GM23338 (cell line): ENCODE measurements around the gene LATS2. TPM values are rescaled to one million over a fixed set of nuclear protein-coding genes. Genes with fewer than 3 reads are reported as not detected.

Experiments used
- ATAC-seq: fragments of 200-7000 bp; cut with Tn5 transposase; 3 replicates; pipeline ENCODE4 v1.9.1; 2020
- DNase-seq: peaks from one replicate; pipeline ENCODE4 v3.0.0-alpha.2; 2015; ENCODE audit warnings: low spot score
- H2AFZ ChIP-seq: fragments of 200-600 bp; sonication (generic); 2 replicates; pipeline ENCODE4 v1.8.0; 2016; ENCODE audit warnings: antibody characterized with exemption, mild to moderate bottlenecking, moderate library complexity
- H3F3A ChIP-seq: fragments of 200-600 bp; sonication (generic); replicated peaks from 2 replicates; pipeline ENCODE4 v1.8.0; 2017; ENCODE audit warnings: antibody characterized with exemption, mixed run types, low read depth
- H3K27ac ChIP-seq: fragments of 200-600 bp; sonication (generic); 2 replicates; pipeline ENCODE4 v1.6.1; 2016; ENCODE audit warnings: low read depth
- H3K27me3 ChIP-seq: fragments of 200-600 bp; sonication (generic); 2 replicates; pipeline ENCODE4 v1.8.0; 2016; ENCODE audit warnings: mild to moderate bottlenecking, mixed run types, moderate library complexity; ENCODE audit not compliant: insufficient read depth
- H3K36me3 ChIP-seq: fragments of 200-600 bp; sonication (generic); 2 replicates; pipeline ENCODE4 v1.8.0; 2016; ENCODE audit warnings: mild to moderate bottlenecking; ENCODE audit not compliant: insufficient read depth
- H3K4me1 ChIP-seq: fragments of 200-600 bp; sonication (generic); 2 replicates; pipeline ENCODE4 v1.8.0; 2016; ENCODE audit warnings: mild to moderate bottlenecking, moderate library complexity; ENCODE audit not compliant: insufficient read depth
- H3K4me2 ChIP-seq: fragments of 200-600 bp; sonication (generic); 2 replicates; pipeline ENCODE4 v1.7.1; 2017; ENCODE audit warnings: mixed run types
- H3K4me3 ChIP-seq: fragments of 200-600 bp; sonication (generic); 2 replicates; pipeline ENCODE4 v1.6.1; 2016; ENCODE audit warnings: mixed run types
- H3K79me2 ChIP-seq: fragments of 200-600 bp; sonication (generic); replicated peaks from 2 replicates; pipeline ENCODE4 v1.8.0; 2017; ENCODE audit warnings: mild to moderate bottlenecking; ENCODE audit not compliant: insufficient read depth
- H3K9me2 ChIP-seq: fragments of 200-600 bp; sonication (generic); 2 replicates; pipeline ENCODE4 v1.8.0; 2017; ENCODE audit not compliant: insufficient read depth
- H4K20me1 ChIP-seq: fragments of 200-600 bp; sonication (generic); replicated peaks from 2 replicates; pipeline ENCODE4 v1.8.0; 2017; ENCODE audit warnings: mild to moderate bottlenecking; ENCODE audit not compliant: insufficient read depth
- H3K27ac Mint-ChIP-seq: 2 replicates; pipeline ENCODE4 v1.8.0; 2020; ENCODE audit warnings: inconsistent platforms, mild to moderate bottlenecking, moderate library complexity, mixed read lengths
- H3K27me3 Mint-ChIP-seq: 3 replicates; pipeline ENCODE4 v1.8.0; 2022; ENCODE audit warnings: low read depth, mild to moderate bottlenecking, moderate library complexity, mixed read lengths, inconsistent platforms; ENCODE audit not compliant: insufficient read depth, poor library complexity
- H3K36me3 Mint-ChIP-seq: 3 replicates; pipeline ENCODE4 v1.8.0; 2021; ENCODE audit warnings: low read depth, mild to moderate bottlenecking, inconsistent platforms, moderate library complexity, mixed read lengths
- H3K4me1 Mint-ChIP-seq: 3 replicates; pipeline ENCODE4 v1.8.0; 2020; ENCODE audit warnings: mild to moderate bottlenecking, inconsistent platforms, mixed read lengths
- H3K4me3 Mint-ChIP-seq: 3 replicates; pipeline ENCODE4 v1.8.0; 2021; ENCODE audit warnings: moderate library complexity, mild to moderate bottlenecking, inconsistent platforms, mixed read lengths
- H3K9me3 Mint-ChIP-seq: 3 replicates; pipeline ENCODE4 v1.8.0; 2020; ENCODE audit warnings: moderate library complexity, mild to moderate bottlenecking, inconsistent platforms, mixed read lengths
- CREB1 ChIP-seq: fragments of 250-450 bp; sonication (Bioruptor Pico); IDR thresholded peaks from 2 replicates; pipeline ENCODE4 v1.5.0; 2020; ENCODE audit warnings: low read depth, mild to moderate bottlenecking, moderate library complexity
- EZH2 ChIP-seq: fragments of 200-600 bp; sonication (generic); IDR thresholded peaks from one replicate; pipeline ENCODE4 v1.8.0; 2017; ENCODE audit warnings: antibody characterized with exemption, mild to moderate bottlenecking, low read depth; ENCODE audit not compliant: unreplicated experiment
- EZH2phosphoT487 ChIP-seq: fragments of 200-600 bp; sonication (generic); IDR thresholded peaks from one replicate; pipeline ENCODE4 v1.8.1; 2018; ENCODE audit warnings: antibody characterized with exemption; ENCODE audit not compliant: unreplicated experiment
- JUNB ChIP-seq: IDR thresholded peaks from one replicate; pipeline ENCODE4 v1.6.1; 2016; ENCODE audit warnings: antibody characterized with exemption; ENCODE audit not compliant: unreplicated experiment
- NANOG ChIP-seq: IDR thresholded peaks from 2 replicates; pipeline ENCODE4 v1.6.1; 2016; ENCODE audit warnings: antibody characterized with exemption, borderline replicate concordance
- POLR2AphosphoS5 ChIP-seq: IDR thresholded peaks from 2 replicates; pipeline ENCODE4 v1.6.1; 2016; ENCODE audit warnings: antibody characterized with exemption, low read depth
- STAT1 ChIP-seq: IDR thresholded peaks from one replicate; pipeline ENCODE4 v1.6.1; 2016; ENCODE audit warnings: antibody characterized with exemption; ENCODE audit not compliant: unreplicated experiment
- ZNF114 ChIP-seq: fragments of 250-450 bp; sonication (Bioruptor Pico); IDR thresholded peaks from 2 replicates; pipeline ENCODE4 v1.5.0; 2020; ENCODE audit warnings: mild to moderate bottlenecking, moderate library complexity
- ZNF331 ChIP-seq: fragments of 250-450 bp; sonication (Bioruptor Pico); IDR thresholded peaks from 2 replicates; pipeline ENCODE4 v1.5.0; 2020; ENCODE audit warnings: low read depth, mild to moderate bottlenecking, moderate library complexity
- polyA plus RNA-seq: library from polyadenylated mRNA; unstranded; fragments of >200 nt; fragmentation: Nextera tagmentation; extraction: Ambion mirVana; gene quantifications from 2 replicates; pipeline ENCODE4 v1.2.1, GENCODE V29; 2016
- total RNA-seq: library from RNA; depleted of rRNA; stranded (reverse); fragments of >200 nt; shearing (Covaris generic); gene quantifications from 2 replicates; pipeline ENCODE4 v1.2.3, GENCODE V29; 2014
- TF ChIP-seq, protein P1 (sequence below): IDR thresholded peaks from 2 replicates; pipeline ENCODE4 v1.6.1; 2016; ENCODE audit warnings: antibody characterized with exemption
- TF ChIP-seq, protein P2 (sequence below): fragments of 250-450 bp; sonication (Bioruptor Pico); IDR thresholded peaks from 2 replicates; pipeline ENCODE4 v1.5.0; 2020; ENCODE audit warnings: mild to moderate bottlenecking, moderate library complexity
- TF ChIP-seq, protein P3 (sequence below): IDR thresholded peaks from one replicate; pipeline ENCODE4 v1.6.1; 2018; ENCODE audit warnings: antibody characterized with exemption; ENCODE audit not compliant: unreplicated experiment
- TF ChIP-seq, protein P4 (sequence below), 2 experiments: fragments of 200-600 bp in 1 of 2; sonication (generic) in 1 of 2; conservative IDR thresholded peaks; 2 replicates each; pipeline versions ENCODE4 v1.5.1 to v1.6.1; 2016 to 2017; ENCODE audit warnings: antibody characterized with exemption in 2 of 2, low read depth in 2 of 2, mild to moderate bottlenecking in 2 of 2, moderate library complexity in 1 of 2

LATS2 gene
- total and polyA plus RNA-seq, 2 experiments from 2014 or later, result 10.5 to 25.4 TPM

DNA sequence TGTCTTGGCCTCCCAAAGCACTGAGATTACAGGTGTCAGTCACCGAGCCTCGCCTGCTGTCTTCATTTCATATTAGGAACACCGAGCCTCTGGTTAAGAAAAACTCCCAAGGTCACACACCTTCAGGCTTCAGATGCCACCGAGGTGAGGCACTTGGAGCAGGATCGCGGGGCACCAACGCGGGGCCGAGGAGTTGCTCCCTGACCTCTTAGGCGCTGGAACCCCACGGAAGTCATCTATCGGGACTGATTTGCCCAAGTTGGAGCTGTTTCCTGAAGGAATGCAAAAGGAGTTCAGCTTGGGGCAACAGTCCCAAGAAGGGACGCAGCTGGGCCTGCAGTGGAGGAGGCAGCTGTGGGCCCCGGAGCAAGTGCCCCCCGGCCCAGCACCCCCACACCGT is 108.5 kb downstream of the LATS2 start:
- Histone ChIP-seq H3K27me3 (no peaks in the 10 kb centered on the region), H3K79me2 (no peaks in the 10 kb centered on the region), H3K4me1 (peaks cover 4% of the 10 kb centered on the region; the same call in 1 of the 2 replicates), H4K20me1 (no peaks in the 10 kb centered on the region), H3K27ac (no peak overlapping the region), H3K9me2 (no peaks in the 10 kb centered on the region), H3K4me2 (no peak overlapping the region), H2AFZ (peak overlapping the region; percentile 88), H3K36me3 (no peaks in the 10 kb centered on the region), H3K4me3 (no peak overlapping the region), H3F3A (no peaks in the 10 kb centered on the region)
- TF ChIP-seq, protein P1, sequence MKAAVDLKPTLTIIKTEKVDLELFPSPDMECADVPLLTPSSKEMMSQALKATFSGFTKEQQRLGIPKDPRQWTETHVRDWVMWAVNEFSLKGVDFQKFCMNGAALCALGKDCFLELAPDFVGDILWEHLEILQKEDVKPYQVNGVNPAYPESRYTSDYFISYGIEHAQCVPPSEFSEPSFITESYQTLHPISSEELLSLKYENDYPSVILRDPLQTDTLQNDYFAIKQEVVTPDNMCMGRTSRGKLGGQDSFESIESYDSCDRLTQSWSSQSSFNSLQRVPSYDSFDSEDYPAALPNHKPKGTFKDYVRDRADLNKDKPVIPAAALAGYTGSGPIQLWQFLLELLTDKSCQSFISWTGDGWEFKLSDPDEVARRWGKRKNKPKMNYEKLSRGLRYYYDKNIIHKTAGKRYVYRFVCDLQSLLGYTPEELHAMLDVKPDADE, result no peak
- TF ChIP-seq, protein P2, sequence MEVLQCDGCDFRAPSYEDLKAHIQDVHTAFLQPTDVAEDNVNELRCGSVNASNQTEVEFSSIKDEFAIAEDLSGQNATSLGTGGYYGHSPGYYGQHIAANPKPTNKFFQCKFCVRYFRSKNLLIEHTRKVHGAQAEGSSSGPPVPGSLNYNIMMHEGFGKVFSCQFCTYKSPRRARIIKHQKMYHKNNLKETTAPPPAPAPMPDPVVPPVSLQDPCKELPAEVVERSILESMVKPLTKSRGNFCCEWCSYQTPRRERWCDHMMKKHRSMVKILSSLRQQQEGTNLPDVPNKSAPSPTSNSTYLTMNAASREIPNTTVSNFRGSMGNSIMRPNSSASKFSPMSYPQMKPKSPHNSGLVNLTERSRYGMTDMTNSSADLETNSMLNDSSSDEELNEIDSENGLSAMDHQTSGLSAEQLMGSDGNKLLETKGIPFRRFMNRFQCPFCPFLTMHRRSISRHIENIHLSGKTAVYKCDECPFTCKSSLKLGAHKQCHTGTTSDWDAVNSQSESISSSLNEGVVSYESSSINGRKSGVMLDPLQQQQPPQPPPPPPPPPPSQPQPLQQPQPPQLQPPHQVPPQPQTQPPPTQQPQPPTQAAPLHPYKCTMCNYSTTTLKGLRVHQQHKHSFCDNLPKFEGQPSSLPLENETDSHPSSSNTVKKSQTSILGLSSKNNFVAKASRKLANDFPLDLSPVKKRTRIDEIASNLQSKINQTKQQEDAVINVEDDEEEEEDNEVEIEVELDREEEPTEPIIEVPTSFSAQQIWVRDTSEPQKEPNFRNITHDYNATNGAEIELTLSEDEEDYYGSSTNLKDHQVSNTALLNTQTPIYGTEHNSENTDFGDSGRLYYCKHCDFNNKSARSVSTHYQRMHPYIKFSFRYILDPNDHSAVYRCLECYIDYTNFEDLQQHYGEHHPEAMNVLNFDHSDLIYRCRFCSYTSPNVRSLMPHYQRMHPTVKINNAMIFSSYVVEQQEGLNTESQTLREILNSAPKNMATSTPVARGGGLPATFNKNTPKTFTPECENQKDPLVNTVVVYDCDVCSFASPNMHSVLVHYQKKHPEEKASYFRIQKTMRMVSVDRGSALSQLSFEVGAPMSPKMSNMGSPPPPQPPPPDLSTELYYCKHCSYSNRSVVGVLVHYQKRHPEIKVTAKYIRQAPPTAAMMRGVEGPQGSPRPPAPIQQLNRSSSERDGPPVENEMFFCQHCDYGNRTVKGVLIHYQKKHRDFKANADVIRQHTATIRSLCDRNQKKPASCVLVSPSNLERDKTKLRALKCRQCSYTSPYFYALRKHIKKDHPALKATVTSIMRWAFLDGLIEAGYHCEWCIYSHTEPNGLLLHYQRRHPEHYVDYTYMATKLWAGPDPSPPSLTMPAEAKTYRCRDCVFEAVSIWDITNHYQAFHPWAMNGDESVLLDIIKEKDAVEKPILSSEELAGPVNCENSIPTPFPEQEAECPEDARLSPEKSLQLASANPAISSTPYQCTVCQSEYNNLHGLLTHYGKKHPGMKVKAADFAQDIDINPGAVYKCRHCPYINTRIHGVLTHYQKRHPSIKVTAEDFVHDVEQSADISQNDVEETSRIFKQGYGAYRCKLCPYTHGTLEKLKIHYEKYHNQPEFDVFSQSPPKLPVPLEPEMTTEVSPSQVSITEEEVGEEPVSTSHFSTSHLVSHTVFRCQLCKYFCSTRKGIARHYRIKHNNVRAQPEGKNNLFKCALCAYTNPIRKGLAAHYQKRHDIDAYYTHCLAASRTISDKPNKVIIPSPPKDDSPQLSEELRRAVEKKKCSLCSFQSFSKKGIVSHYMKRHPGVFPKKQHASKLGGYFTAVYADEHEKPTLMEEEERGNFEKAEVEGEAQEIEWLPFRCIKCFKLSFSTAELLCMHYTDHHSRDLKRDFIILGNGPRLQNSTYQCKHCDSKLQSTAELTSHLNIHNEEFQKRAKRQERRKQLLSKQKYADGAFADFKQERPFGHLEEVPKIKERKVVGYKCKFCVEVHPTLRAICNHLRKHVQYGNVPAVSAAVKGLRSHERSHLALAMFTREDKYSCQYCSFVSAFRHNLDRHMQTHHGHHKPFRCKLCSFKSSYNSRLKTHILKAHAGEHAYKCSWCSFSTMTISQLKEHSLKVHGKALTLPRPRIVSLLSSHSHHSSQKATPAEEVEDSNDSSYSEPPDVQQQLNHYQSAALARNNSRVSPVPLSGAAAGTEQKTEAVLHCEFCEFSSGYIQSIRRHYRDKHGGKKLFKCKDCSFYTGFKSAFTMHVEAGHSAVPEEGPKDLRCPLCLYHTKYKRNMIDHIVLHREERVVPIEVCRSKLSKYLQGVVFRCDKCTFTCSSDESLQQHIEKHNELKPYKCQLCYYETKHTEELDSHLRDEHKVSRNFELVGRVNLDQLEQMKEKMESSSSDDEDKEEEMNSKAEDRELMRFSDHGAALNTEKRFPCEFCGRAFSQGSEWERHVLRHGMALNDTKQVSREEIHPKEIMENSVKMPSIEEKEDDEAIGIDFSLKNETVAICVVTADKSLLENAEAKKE (CRISPR knock-in tag), result no peak
- TF ChIP-seq EZH2 (no peak), STAT1 (no peak), EZH2phosphoT487 (no peak), ZNF331 (CRISPR knock-in tag) (no peak), CREB1 (CRISPR knock-in tag) (no peak), POLR2AphosphoS5 (no peak), ZNF114 (CRISPR knock-in tag) (no peak), NANOG (no peak), JUNB (no peak)
- TF ChIP-seq, protein P3, sequence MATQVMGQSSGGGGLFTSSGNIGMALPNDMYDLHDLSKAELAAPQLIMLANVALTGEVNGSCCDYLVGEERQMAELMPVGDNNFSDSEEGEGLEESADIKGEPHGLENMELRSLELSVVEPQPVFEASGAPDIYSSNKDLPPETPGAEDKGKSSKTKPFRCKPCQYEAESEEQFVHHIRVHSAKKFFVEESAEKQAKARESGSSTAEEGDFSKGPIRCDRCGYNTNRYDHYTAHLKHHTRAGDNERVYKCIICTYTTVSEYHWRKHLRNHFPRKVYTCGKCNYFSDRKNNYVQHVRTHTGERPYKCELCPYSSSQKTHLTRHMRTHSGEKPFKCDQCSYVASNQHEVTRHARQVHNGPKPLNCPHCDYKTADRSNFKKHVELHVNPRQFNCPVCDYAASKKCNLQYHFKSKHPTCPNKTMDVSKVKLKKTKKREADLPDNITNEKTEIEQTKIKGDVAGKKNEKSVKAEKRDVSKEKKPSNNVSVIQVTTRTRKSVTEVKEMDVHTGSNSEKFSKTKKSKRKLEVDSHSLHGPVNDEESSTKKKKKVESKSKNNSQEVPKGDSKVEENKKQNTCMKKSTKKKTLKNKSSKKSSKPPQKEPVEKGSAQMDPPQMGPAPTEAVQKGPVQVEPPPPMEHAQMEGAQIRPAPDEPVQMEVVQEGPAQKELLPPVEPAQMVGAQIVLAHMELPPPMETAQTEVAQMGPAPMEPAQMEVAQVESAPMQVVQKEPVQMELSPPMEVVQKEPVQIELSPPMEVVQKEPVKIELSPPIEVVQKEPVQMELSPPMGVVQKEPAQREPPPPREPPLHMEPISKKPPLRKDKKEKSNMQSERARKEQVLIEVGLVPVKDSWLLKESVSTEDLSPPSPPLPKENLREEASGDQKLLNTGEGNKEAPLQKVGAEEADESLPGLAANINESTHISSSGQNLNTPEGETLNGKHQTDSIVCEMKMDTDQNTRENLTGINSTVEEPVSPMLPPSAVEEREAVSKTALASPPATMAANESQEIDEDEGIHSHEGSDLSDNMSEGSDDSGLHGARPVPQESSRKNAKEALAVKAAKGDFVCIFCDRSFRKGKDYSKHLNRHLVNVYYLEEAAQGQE, result no peak
- TF ChIP-seq, protein P4, sequence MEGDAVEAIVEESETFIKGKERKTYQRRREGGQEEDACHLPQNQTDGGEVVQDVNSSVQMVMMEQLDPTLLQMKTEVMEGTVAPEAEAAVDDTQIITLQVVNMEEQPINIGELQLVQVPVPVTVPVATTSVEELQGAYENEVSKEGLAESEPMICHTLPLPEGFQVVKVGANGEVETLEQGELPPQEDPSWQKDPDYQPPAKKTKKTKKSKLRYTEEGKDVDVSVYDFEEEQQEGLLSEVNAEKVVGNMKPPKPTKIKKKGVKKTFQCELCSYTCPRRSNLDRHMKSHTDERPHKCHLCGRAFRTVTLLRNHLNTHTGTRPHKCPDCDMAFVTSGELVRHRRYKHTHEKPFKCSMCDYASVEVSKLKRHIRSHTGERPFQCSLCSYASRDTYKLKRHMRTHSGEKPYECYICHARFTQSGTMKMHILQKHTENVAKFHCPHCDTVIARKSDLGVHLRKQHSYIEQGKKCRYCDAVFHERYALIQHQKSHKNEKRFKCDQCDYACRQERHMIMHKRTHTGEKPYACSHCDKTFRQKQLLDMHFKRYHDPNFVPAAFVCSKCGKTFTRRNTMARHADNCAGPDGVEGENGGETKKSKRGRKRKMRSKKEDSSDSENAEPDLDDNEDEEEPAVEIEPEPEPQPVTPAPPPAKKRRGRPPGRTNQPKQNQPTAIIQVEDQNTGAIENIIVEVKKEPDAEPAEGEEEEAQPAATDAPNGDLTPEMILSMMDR (conservative IDR thresholded peaks at IDR 0.05; ENCODE audit: low read depth in 2 of 2), result no peak
- Mint-ChIP-seq H3K27ac (no peak overlapping the region), H3K27me3 (peaks cover 9% of the 10 kb centered on the region), H3K4me1 (peaks cover 3% of the 10 kb centered on the region), H3K4me3 (no peak overlapping the region), H3K9me3 (no peaks in the 10 kb centered on the region), H3K36me3 (no peaks in the 10 kb centered on the region)
- DNase-seq (no peak), ATAC-seq (no peak)
